K562 (cell line): ENCODE data around the gene TSPYL2. TPM values are rescaled to one million over a fixed set of nuclear protein-coding genes. Genes with fewer than 3 reads are reported as not detected.

Experiments used
- ARID3B ChIP-seq: fragments of 250-450 bp; sonication (Bioruptor Pico); IDR thresholded peaks from 2 replicates; pipeline ENCODE4 v1.4.0; 2020; ENCODE audit warnings: borderline replicate concordance
- BDP1 ChIP-seq: IDR thresholded peaks from 3 replicates; pipeline ENCODE4 v1.6.1; 2011; ENCODE audit not compliant: insufficient read length, insufficient read depth
- CTCF ChIP-seq, 3 experiments: IDR thresholded peaks in 2 of 3; conservative IDR thresholded peaks in 1 of 3; 2 replicates each; pipeline ENCODE4 v1.5.1; 2011 to 2012; ENCODE audit warnings: low read length in 3 of 3, mild to moderate bottlenecking in 3 of 3, control low read depth in 2 of 3, improper control_type of control experiment in 1 of 3, inconsistent platforms in 1 of 3, low read depth in 1 of 3, mixed read lengths in 1 of 3, moderate library complexity in 1 of 3; ENCODE audit not compliant: insufficient read depth in 2 of 3
- ELF2 ChIP-seq: fragments of 250-450 bp; sonication (Bioruptor Pico); IDR thresholded peaks from 2 replicates; pipeline ENCODE4 v1.5.0; 2021; ENCODE audit warnings: mild to moderate bottlenecking
- GTF2A2 ChIP-seq: IDR thresholded peaks from 2 replicates; pipeline ENCODE4 v1.6.1; 2016; ENCODE audit warnings: mild to moderate bottlenecking, missing genetic modification characterization, missing compliant biosample characterization
- HDAC2 ChIP-seq: fragments of 450-650 bp; IDR thresholded peaks from 2 replicates; pipeline ENCODE4 v1.6.1; 2016; ENCODE audit warnings: mild to moderate bottlenecking
- HMBOX1 ChIP-seq: sonication (generic); IDR thresholded peaks from 2 replicates; pipeline ENCODE4 v1.6.1; 2016
- KLF10 ChIP-seq: fragments of 250-450 bp; sonication (Bioruptor Pico); IDR thresholded peaks from 2 replicates; pipeline ENCODE4 v1.6.1; 2021; ENCODE audit warnings: matching md5 sums
- SIN3B ChIP-seq: fragments of 450-650 bp; IDR thresholded peaks from 2 replicates; pipeline ENCODE4 v1.6.1; 2017; ENCODE audit warnings: low read depth, mild to moderate bottlenecking, moderate library complexity
- USF2 ChIP-seq: sonication (generic); formaldehyde crosslinking; IDR thresholded peaks from 2 replicates; pipeline ENCODE4 v1.5.0; 2020; ENCODE audit warnings: missing genetic modification reagents
- polyA plus RNA-seq, 8 experiments: library from polyadenylated mRNA; depleted of rRNA in 4 of 8; stranded (reverse) in 5 of 8; unstranded in 3 of 8; fragments of >200 nt; fragmentation: Nextera tagmentation in 2 of 8; fragmentation: Illumina TruSeq in 1 of 8; extraction: Ambion mirVana in 2 of 8; extraction: Trizol in 1 of 8; gene quantifications; 2 replicates each; pipeline versions ENCODE4 v1.2.1 to v1.2.3, GENCODE V29; 2011 to 2014; ENCODE audit warnings: inconsistent platforms in 1 of 8, missing spikeins in 1 of 8
- total RNA-seq, 7 experiments: library from RNA; depleted of rRNA in 6 of 7; stranded (reverse); fragments of >200 nt in 6 of 7; fragmentation: Illumina TruSeq in 2 of 7; extraction: Trizol in 2 of 7; gene quantifications; 2 replicates each; pipeline versions ENCODE4 v1.2.1 to v1.2.3, GENCODE V29; 2011 to 2021; ENCODE audit warnings: low replicate concordance in 1 of 7

The TSPYL2 gene
- total and polyA plus RNA-seq, 9 of the 15 experiments (the other 6 are each of a cell fraction or from before 2014, with no cell fraction given): 0.41 to 20.0 (median 10.8) TPM

GRCh38 chrX:53094582-53094905, 12.4 kb downstream of the TSPYL2 start (continued):
- TF ChIP-seq ARID3B (no peak), USF2 (peak; percentile 81), CTCF (IDR thresholded peaks at IDR 0.05 in 2 of 3, conservative IDR thresholded peaks at IDR 0.05 in 1 of 3; ENCODE audit: insufficient read depth in 2 of 3, low read depth in 1 of 3, low read length in 3 of 3) (no peak), KLF10 (no peak), BDP1 (no peak), HDAC2 (peak; percentile 50; the same call in 1 of the 2 replicates), GTF2A2 (tag) (no peak), HMBOX1 (no peak), SIN3B (no peak), ELF2 (CRISPR knock-in tag) (no peak)
